ENCODE measurements around the gene IGFBP7.

GRCh38 chr4:57157596-57158137, 47.5 kb upstream of the IGFBP7 start:
- no peak for TF ChIP-seq CTCF (conservative IDR thresholded peaks at IDR 0.05 in 1 of 2, IDR thresholded peaks at IDR 0.05 in 1 of 2; ENCODE audit: low read depth in 1 of 2, low read length in 2 of 2)
- no peak for TF ChIP-seq EZH2 (IDR thresholded peaks at IDR 0.05; ENCODE audit: low read length, missing control alignments)
